Thyroid gland (tissue), 4 donors: ENCODE data around the gene MRPL54.

ENCODE experiments used
- CTCF ChIP-seq, 6 experiments: fragments of 200-600 bp in 3 of 6; fragments of 450-650 bp in 3 of 6; sonication (generic) in 3 of 6; IDR thresholded peaks; one replicate each; pipeline ENCODE4 v1.5.1; 2016 to 2019; ENCODE audit warnings: antibody characterized with exemption in 6 of 6, mild to moderate bottlenecking in 2 of 6, inconsistent platforms in 1 of 6, moderate library complexity in 1 of 6
- POLR2A ChIP-seq, 2 donors: fragments of 450-650 bp; IDR thresholded peaks; one replicate each; pipeline ENCODE4 v1.6.1; 2017; ENCODE audit warnings: antibody characterized with exemption in 2 of 2, mild to moderate bottlenecking in 2 of 2, moderate library complexity in 1 of 2

GRCh38 chr19:3761382-3762129, 926 bp upstream of the MRPL54 start, which contains the start of gene APBA3:
- TF ChIP-seq CTCF (IDR thresholded peaks at IDR 0.05): peak; percentile 28 to 80 (median 64)
- peak in 1 of 2 donors; percentile 78 for TF ChIP-seq POLR2A (IDR thresholded peaks at IDR 0.05)
